Activated CD4-positive, alpha-beta T cell treated with anti-CD3 and anti-CD28 coated beads, Interleukin-2, amount 50 U/mL, for 24 hours (primary cell): Measurements from ENCODE around the gene ISM1.

Source experiments
- DNase-seq, 2 donors: peaks; one replicate each; pipeline ENCODE4 v3.0.0-alpha.2; 2020; ENCODE audit warnings: low read depth in 1 of 2, low spot score in 1 of 2

Gene ISM1

DNA sequence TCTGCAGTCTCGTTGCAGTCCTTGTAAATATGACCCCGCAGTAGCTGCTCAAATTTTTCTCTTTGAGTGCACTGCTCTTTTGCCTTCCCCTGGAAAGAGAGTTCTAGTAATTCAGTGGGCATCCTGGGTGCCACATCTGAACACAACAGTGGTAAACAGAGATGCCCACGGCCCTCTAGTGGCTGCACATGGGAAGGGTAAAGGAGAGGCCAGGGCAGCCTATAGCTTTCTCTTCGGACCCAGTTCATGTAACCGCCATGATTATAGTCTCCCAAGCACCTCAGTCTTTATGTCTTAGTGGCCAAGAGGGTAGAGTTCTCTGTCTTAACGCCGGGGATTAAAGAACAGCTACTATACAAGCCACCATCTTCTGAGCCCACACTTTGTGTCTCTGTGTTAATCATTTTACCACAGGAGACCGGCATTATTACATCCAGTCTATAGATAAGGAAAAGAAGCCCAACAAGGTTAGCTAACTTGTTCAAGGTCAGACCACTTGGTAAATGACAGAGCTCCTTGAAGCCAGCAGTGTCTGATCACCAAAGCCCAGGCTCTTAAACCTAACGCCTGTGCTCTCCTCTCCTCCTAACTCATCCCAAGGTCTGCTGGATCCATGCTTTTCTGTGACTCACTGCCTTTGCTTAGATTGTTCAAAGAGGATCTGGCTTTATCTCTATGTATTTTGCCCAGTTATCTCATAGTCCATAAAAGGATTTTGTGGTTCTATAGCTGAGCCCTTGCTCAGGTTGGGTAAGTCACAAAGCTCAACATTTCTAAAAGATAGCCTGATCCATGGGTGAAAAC is 81.8 kb downstream of the ISM1 start:
- DNase-seq = peak in 1 of 2 donors; percentile 34

DNA sequence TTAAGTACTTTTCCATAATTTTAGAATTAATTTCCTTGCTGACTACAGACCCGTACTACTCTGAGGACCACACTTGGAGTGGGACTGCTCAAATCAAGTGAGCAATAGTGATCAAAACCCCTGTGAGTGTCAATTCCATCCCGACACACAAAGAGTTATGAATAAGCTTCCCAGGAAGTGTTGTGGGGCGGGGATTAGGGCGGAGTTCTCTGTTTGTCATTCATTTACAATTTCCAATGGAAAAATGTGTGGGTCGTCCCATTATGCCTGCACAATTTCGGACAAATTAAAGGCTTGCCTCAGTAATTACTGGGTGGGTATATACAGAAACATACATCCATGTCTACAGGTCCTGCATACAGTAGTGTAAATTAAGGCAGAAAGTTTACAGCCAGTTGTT is 84.2 kb downstream of the ISM1 start:
- DNase-seq = no peak

DNA sequence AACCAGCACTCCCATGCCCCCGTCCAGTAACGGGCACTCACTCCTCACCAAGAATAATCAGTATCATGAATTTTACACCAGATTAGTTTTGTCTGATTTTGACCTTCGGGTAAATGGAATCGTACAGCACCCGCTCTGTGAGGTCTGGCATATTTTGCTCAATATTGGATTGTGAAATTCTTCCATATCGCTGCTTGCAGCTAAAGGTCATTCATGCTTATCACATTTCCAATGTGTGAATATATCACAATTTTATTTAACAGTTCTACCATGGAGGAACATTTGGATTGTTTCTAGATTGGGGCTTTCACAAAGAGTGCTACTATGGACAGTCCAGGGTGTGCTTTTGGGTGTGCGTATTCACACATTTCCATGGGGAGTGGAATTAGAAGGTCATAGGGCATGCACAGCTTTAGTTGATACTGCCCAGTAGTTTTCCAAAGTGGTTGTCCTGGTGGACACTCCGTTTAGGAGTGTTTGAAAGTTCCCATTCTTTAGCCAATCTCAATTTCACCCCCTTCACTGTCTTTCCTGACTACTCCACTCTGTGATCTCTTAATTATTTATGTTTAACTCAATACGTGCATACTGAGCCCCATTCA is 86.6 kb downstream of the ISM1 start:
- no peak for DNase-seq

DNA sequence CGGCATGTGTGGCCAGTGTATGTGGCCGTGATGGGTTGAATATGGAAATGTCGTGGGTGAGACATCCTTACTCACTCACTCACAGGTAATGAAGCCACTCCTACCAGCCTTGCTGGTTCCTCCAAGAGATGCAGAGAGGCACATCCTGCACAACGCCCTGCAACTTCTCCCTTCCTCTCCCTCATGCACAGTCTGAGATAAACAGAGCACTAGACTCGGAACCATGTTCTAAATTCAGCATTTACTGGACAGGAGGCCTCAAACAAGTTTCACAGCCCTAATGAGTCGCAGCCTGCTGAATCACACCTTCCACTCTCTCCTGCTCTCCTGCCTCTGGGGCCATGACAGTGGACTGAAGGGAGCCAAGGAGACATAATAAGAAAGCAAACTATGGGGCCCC is 91.2 kb downstream of the ISM1 start:
- no peak for DNase-seq

DNA sequence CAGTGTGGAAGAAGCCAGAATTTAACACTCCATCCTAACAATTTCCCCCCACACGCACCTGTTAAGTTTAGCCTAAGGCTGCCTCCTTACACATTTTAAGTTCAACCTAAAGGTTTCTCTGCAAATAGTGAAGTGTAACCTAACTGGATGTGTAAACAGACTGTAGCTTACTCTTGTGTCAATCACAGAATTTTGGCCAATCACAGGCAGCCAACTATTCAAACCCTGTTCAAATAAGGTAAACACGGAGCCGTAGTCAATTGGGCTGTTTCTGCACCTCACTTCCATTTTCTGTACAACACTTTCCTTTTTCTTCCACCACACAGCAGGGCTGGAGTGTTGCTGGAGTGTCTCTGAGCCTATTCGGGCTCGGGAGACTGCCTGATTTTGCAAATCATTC is 92.1 kb downstream of the ISM1 start:
- no peak for DNase-seq

DNA sequence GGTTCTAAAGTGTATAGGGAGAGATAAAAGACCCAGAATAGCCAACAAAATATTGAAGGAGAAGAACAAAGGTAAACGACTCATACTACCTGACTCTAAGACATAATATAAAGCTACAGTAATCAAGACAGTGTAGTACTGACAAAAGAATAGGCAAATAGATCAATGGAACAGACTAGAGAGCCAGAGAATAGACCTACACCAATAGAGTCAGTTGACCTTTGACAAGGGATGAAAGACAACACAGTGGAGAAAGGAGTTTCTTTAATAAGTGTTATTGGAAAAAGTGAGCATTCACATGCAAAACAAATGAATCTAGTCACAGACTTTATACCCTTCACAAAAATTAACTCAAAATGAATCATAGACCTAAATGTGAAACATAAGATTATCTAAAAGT is 96.4 kb downstream of the ISM1 start:
- no peak for DNase-seq

DNA sequence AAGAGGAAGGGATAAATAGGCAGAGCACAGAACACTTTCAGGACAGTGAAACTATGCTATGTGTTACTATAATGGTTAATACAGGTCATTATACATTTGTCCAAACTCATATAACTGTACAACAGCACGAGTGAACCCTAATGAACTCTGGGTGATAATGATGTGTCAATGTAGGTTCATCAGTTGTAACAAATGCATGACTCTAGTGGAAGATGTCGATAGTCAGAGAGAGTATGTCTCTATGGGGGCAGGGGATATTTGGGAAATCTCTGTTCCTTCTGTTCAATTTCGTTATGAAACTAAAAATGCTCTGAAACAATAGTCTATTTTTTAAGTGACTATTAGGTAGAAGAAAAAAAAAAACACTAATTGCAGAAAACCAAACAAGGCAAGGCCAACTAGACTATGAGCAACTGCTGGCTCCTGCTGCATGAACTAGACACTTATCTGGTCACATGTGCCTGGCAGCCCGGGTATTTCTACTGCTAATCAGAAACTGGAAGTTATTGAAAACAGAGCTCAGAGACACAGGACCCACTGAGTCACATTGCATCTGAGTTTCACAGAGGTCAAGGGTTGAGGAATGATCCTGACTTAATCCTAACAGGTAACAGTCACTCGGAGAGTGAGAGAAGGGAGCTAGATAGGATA is 97.9 kb downstream of the ISM1 start:
- no peak for DNase-seq

DNA sequence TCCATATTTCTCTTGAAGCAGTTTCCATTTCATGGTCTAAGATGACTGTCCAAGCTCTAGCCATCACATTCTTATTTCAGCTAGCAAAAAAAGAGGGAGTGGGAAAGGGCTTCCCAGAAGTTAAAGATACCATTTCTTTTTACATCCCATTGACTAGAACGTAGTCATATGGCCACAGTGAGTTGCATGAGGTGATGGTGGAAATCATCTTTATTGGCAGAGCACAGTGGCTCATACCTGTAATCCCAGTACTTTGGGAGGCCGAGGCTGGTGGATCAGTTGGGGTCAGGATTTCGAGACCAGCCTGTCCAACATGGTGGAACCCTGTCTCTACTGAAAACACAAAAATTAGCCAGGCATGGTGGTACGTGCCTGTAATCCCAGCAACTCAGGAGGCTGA is 99.6 kb downstream of the ISM1 start:
- no peak for DNase-seq

DNA sequence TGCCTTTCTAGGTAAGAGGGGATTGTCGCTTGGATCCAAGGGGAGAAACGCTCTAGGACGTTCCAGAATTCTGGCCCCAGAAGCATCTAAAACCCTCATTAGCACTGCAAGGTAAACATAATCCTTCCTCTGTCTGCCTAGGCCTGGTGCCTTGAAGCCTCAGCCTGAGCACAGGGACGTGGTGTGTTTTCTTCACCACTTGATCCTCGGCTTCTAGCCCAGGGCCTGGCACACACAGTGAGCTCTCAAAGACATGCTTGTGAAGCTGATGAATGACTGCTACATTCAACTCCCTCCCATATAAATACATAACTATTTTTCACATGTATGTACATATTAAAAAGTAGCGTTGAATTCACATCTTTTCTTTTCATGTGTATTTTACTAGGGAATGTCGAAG is 100.3 kb downstream of the ISM1 start:
- no peak for DNase-seq

DNA sequence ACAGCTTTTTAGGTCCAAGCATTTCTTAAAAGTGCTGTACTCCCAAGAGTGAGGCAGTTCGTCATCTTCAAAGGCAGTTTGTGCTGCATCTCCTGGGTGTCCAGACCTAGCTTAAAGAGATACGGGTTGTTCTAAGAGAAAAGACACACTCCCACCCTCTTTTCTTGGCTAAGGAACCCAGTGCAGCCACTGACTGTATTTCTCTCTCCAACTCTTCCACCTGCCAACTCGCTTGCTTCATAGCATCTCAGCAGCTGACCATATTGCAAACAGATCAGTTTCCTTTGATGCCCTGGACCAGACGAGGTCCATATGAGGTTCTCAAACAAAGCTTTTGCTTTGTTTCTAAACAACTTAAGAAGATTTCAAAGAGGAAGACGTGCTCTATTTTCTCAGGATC is 101.1 kb downstream of the ISM1 start:
- DNase-seq = no peak

DNA sequence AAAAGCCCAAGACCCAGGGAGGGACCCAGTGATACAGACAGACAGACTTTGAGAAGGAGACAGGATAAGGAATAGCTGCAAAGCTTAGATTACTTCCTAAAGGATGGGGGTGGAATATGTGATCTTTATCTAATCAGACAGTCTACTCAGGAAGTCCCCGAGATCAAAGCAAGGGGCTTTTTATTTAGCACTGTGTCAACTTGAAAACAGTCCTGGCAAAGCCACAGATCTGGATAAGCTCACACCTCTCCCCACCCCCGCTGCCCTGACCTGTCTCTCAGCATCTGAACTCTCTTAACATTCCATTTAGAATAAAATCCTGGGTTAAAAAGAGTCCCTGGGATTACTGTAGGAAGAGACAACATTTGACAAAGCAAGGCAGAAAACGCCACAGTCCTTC is 101.5 kb downstream of the ISM1 start:
- no peak for DNase-seq

DNA sequence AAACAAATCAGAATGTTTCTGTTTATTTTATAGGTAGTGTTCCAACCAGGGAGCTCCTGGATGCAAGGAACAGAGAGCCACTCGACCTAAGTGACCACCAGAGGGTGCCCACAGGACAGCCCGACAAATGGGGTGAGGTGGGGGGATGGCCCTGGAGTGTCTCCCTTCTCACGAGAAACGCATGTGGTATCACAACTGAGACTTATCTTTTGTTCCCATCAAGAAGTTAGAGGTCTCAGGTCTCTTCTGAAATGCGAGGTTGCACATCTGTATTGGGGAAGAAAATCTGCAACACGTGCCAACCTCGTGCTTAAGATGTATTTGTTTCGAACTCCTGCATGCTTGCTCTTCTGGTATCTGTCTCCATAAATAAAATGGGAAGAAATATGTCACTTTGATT is 104.0 kb downstream of the ISM1 start:
- DNase-seq = no peak

DNA sequence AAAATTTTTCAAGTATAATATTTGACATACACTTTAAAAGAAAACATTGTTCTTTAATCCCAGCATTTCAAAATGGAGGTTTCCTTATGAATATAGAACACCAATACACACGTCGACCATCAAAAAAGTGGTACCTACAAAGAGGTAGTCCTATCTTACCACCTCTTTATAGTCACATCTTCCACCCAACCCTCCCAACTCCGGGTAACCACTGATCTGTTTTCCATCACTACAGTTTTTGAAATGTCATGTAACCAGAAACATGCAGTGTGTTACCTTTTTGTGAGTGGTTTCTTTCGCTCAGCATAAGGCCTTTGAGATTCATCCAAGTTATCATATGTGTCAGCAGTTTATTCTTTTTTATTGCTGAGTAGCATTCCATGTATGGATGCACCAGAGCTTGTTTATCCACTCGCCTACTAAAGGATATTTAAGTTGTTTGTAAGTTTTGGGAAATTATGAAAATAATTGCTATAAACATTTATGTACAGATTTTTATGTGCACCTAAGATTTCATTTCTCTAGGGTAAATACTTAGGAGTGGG is 104.8 kb downstream of the ISM1 start:
- DNase-seq = no peak

DNA sequence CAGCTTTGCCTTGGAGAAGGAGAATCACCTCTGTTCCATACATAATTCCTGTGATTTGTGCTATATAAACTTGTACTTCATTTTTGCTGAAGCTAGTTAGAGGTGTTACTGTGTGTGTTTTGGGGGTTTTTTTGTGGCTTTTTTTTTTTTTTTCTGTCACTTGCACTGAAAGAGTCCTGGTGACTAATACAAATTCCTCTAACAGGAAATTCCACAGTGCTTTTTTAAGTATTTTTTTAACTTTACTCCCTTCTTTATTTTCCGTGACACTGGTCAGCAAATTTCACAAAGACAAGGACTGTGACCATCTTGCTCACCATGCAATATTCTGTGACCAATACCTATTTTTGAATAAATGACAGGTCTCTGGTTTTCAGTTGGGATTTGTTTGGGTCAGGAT is 110.5 kb downstream of the ISM1 start:
- DNase-seq = no peak

DNA sequence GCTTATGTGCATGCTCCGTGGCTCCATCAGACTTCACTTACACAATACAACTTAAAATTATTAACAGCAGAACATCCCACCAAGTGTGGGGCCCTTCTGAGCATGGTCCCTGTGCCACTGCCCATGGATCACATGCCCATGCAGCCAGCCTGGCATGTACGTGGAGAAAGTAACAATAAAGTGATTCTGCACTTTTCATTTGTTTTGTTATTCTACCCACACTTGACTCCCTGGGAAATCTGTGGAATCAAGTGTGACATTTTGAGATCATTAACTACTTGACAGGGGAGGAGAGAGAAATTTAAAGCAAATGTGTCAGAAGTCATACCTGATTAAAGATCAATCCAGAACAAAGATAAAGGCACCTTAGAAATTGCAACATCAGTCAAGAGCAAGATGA is 112.0 kb downstream of the ISM1 start:
- DNase-seq = no peak

DNA sequence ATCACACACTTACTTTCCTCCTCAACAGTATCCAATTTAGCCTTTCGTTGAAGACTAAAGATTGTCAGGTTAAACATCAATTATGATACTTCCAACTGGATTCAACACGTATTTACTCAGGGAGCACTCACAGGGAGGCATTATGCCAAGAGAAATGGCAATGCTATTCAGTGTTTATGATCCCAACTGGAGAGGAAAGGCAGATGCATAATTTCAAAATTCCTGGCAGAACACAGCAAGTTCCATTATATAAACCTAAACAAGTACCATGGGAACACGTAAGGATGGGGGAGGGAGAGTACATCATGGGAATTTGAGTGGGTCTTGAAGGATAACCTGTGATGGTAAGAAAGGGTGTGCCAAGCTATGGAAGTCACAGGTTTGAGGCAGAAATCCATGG is 112.7 kb downstream of the ISM1 start:
- DNase-seq = no peak

DNA sequence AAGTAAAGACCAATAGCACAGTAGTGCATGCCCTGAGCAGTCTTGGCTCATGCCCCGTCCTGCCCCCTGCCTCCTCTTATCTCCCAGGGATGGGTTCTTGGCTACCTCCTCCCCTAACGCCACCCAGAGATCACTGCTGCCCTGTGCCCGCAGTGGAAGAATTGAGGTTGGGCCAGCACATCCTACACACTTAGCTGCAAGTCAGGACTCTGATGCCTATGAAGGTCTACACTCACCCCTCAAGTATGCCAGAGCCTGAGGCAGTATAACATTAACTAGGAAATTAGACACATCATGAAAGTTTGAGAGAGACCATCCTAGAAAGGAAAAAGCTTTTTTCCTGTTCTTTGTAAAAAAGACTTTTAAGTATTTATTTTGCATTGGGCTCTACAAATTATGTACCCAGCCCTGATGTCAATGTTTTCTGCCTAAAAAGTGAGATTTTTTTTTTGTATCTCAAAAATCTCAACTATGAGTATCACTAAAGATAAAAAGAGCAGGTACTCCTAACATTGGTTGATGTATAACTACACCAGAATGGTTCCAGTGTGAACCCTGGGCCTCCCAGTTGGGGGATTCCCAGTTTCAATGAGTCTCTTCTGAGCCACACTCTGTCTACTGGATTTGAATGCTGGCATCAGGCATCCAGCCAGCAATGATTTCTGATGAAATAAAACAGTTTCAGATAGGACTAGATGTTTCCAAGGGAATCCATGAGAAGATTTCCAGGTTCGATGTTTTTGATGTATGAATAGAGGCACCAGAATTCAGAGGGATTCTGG is 115.4 kb downstream of the ISM1 start:
- DNase-seq = no peak

DNA sequence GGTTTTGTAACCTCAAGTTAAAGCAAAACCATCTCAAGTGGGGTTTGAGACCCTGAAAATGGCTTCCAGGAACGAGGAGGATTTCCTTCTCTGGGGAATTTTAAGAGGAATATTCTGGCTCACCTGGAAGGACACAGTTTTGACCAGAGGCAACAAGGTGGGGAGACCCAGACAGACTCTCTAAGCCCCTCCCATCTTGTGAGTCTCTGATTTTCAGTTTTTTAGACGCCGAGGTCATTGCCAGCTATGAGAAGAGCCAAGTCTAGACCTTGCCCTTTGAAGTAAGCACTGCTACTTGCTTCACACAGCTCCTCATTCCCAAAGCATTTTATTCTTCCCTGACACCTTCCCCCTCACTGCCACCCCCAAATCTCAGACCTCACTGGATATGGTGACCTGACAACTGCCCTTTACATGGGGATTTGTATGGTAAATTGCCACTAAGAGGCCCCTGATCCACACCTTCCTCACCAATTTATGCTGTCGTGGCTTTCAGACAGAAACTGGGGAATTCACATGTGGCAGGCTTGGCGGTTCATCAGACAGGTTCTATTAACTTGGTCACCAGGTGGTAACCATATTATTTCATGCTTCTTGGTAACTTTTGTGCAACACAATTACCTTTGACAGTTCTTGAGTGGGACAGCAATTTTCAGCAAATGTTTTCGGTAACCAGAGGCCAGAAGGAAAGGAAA is 116.2 kb downstream of the ISM1 start:
- no peak for DNase-seq

DNA sequence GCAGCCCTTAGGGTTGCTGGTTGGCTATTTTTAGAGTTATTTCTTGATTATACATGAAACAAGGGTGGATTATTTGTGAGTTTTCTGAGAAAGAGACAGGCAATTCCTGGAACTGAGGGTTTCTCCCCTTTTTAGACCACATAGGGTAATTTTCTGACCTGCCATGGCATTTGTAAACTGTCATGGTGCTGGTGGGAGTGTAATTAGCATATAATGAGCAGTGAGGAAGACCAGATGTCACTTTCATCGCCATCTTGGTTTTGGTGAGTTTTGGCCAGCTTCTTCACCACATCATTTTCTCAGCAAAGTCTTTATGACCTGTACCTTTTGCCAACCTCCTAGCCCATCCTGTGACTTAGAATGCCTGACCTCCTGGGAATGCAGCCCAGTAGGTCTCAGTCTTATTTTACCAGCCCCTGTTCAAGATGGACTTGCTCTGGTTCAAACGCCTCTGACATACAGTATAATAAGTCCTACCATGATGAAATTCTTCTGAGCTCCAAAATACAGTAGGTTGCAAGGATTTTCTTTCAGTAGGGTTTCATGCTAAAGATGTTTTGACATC is 117.1 kb downstream of the ISM1 start:
- no peak for DNase-seq

DNA sequence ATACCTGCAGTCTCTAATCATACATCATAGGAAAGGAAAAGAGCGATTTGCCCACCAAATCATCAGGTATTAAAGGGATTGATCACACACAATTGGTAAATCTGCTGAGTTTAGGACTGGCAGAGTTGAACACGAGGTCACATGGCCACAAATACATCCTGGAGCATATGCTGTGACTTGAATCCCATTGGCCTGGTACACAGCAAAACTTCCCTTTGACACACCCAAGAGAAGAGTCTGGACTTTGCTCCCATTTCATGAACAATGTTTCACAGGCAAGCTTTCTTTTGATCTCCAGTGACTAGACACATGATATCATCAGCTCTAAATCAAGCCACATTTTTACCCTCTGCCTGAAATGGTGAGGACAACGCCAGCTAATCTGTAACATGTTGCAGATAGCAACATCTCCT is 117.9 kb downstream of the ISM1 start:
- no peak for DNase-seq

DNA sequence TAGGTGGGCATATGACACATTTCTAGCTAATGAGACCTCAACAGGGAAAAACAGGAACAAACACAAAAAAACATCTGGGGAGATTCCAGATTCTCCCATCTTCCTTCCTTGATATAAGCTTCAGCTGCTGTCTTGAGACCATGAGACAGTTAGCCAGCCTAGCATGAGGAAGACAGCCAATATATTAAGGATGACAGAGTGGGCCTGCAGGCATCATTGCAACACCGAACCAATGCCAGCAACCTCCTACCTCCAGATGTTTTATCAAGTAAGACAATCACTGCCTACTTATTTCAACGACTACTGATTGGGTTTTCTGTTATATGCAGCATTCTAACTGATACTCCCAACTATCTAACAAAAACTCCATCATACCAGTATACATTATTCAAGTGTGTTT is 119.0 kb downstream of the ISM1 start:
- no peak for DNase-seq
